BE2C (cell line): ENCODE measurements around the gene CADPS2.

ENCODE experiments used
- DNase-seq: peaks from one replicate; pipeline ENCODE4 v3.0.0-alpha.2; 2020
- H3K27me3 ChIP-seq: fragments of 250-450 bp; sonication (Bioruptor Pico); 2 replicates; pipeline ENCODE4 v1.5.1; 2020; ENCODE audit warnings: mild to moderate bottlenecking
- H3K36me3 ChIP-seq: fragments of 250-450 bp; sonication (Bioruptor Pico); 2 replicates; pipeline ENCODE4 v1.5.1; 2020; ENCODE audit warnings: mild to moderate bottlenecking
- H3K4me1 ChIP-seq: fragments of 250-450 bp; sonication (Bioruptor Pico); 2 replicates; pipeline ENCODE4 v1.5.1; 2020
- H3K4me3 ChIP-seq: 2 replicates; pipeline ENCODE4 v1.5.1; 2011; ENCODE audit warnings: low read depth, low read length
- H3K9me3 ChIP-seq: fragments of 250-450 bp; sonication (Bioruptor Pico); 2 replicates; pipeline ENCODE4 v1.5.1; 2020
- CTCF ChIP-seq: IDR thresholded peaks from 2 replicates; pipeline ENCODE4 v1.5.1; 2012; ENCODE audit warnings: mild to moderate bottlenecking, low read depth, low read length

The CADPS2 gene

GRCh38 chr7:122553761-122554160 lies 332.5 kb downstream of the CADPS2 start:
- no peak for DNase-seq
- H3K9me3 ChIP-seq: no peaks in the 10 kb centered on the region
- TF ChIP-seq CTCF: no peak
- no peaks in the 10 kb centered on the region for H3K4me1 ChIP-seq
- no peaks in the 10 kb centered on the region for H3K36me3 ChIP-seq
- H3K27me3 ChIP-seq: no peaks in the 10 kb centered on the region
- H3K4me3 ChIP-seq: no peak overlapping the region

- no peaks in the 10 kb centered on the region for H3K36me3 ChIP-seq
- no peak for TF ChIP-seq CTCF
- H3K4me3 ChIP-seq: no peak overlapping the region
- no peaks in the 10 kb centered on the region for H3K9me3 ChIP-seq
- DNase-seq: no peak
- no peaks in the 10 kb centered on the region for H3K4me1 ChIP-seq
- no peaks in the 10 kb centered on the region for H3K27me3 ChIP-seq
Measured at GRCh38 chr7:122552769-122553168, 333.5 kb downstream of the CADPS2 start.

DNA sequence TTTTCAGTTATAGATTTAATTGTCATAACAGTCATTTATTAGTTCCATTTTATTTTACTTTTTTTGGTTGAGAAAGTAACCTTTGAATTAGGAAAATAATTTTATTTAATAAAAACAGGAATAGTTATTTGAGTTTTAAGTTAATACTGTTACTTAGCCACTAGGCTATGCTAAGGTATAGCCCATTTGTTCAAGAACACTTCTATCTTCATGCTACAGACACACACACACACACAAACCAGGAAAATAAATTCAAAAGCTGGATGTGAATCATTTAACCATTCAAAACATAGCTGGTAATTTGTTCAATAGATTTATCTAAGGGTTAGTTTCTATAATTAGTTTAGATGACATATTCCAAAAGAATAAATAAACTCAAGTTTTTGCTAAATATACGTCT lies 335.7 kb downstream of the CADPS2 start:
- H3K9me3 ChIP-seq: no peaks in the 10 kb centered on the region
- no peak for DNase-seq
- H3K36me3 ChIP-seq: no peaks in the 10 kb centered on the region
- no peaks in the 10 kb centered on the region for H3K4me1 ChIP-seq
- no peak overlapping the region for H3K4me3 ChIP-seq
- TF ChIP-seq CTCF: no peak
- no peaks in the 10 kb centered on the region for H3K27me3 ChIP-seq

- DNase-seq: no peak
- H3K36me3 ChIP-seq: no peaks in the 10 kb centered on the region
- no peaks in the 10 kb centered on the region for H3K4me1 ChIP-seq
- no peaks in the 10 kb centered on the region for H3K9me3 ChIP-seq
- no peak overlapping the region for H3K4me3 ChIP-seq
- TF ChIP-seq CTCF: no peak
- no peaks in the 10 kb centered on the region for H3K27me3 ChIP-seq
Measured at GRCh38 chr7:122549578-122549977, 336.7 kb downstream of the CADPS2 start.

GRCh38 chr7:122546496-122546895 lies 339.8 kb downstream of the CADPS2 start:
- DNase-seq: no peak
- no peak for TF ChIP-seq CTCF
- H3K4me3 ChIP-seq: no peak overlapping the region
- H3K4me1 ChIP-seq: no peaks in the 10 kb centered on the region
- H3K9me3 ChIP-seq: no peaks in the 10 kb centered on the region
- H3K36me3 ChIP-seq: no peaks in the 10 kb centered on the region
- H3K27me3 ChIP-seq: no peaks in the 10 kb centered on the region

GRCh38 chr7:122544463-122544862 lies 341.8 kb downstream of the CADPS2 start:
- Histone ChIP-seq H3K9me3 (no peaks in the 10 kb centered on the region), H3K36me3 (no peaks in the 10 kb centered on the region), H3K4me1 (no peaks in the 10 kb centered on the region), H3K4me3 (no peak overlapping the region), H3K27me3 (no peaks in the 10 kb centered on the region)
- TF ChIP-seq CTCF: no peak
- no peak for DNase-seq
